Right ventricle myocardium inferior (tissue), 1 donor: Measurements from ENCODE around the gene DUOXA1. TPM values are rescaled to one million over a fixed set of nuclear protein-coding genes. Genes with fewer than 3 reads are reported as not detected.

Source experiments
- ATAC-seq: fragments of 200-7000 bp; cut with Tn5 transposase; one replicate; pipeline ENCODE4 v1.9.1; 2020; ENCODE audit warnings: mild to moderate bottlenecking, moderate library complexity
- DNase-seq: peaks from one replicate; pipeline ENCODE4 v3.0.0; 2021; ENCODE audit errors: missing footprints
- intact Hi-C: fragments of 100-400 bp; cut with DNase I; formaldehyde crosslinking; loops from one replicate; pipeline ENCODE4 v1.11.0; 2022
- long read RNA-seq: library from polyadenylated mRNA; unstranded; transcript quantifications from one replicate; pipeline ENCODE4 v2.0.0, GENCODE V29; 2021
- total RNA-seq: library from RNA; stranded (reverse); fragmentation: NEBNext Ultra II Directional; extraction: Animal tissue kit (Norgen Biotek cat#: 25700); gene quantifications from one replicate; pipeline ENCODE4 v1.2.1, GENCODE V29; 2021
- donor health status: DM: no; HTN: yes; CAD: no; lungs with severe emphysema.

DUOXA1 gene, protein sequence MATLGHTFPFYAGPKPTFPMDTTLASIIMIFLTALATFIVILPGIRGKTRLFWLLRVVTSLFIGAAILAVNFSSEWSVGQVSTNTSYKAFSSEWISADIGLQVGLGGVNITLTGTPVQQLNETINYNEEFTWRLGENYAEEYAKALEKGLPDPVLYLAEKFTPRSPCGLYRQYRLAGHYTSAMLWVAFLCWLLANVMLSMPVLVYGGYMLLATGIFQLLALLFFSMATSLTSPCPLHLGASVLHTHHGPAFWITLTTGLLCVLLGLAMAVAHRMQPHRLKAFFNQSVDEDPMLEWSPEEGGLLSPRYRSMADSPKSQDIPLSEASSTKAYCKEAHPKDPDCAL
- 0.68 TPM for total RNA-seq
- long read RNA-seq: 0 reads

DNA sequence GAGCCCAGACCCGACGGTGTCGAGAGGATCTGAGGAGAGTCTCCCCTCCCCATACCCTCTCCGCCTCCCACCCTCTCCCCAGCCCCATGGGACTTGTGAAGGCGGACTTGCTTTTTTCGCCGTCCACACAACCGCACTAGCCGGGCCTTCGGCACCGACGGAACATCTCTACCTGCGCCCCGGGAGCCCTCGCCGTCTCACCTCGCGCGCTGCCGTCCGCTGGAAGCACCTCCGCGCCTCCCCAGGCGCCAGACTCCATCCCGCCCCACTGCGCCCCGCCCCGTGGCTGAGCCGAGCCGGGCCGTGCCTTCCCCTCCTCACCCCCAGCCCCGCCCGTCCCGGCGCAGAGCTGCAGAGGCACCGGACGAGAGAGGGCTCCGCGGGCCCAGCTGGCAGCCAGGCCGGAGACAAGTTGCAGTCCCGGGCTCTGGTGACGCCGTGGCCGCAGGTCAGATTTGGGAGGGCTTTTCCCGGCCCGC lies at the start of gene DUOXA1, which contains the start of gene DUOX1:
Gene DUOXA1 (minus strand): TSS at position 229 of the 479 bp plus-strand sequence. CDS start 6,865 bp downstream, outside the sequence.
Gene DUOX1 (plus strand): TSS at position 344 of the 479 bp plus-strand sequence. CDS start 1,973 bp downstream, outside the sequence.
- peak; percentile 67 for DNase-seq
- peak; percentile 87 for ATAC-seq
- intact Hi-C loops: no loop called here

DNA sequence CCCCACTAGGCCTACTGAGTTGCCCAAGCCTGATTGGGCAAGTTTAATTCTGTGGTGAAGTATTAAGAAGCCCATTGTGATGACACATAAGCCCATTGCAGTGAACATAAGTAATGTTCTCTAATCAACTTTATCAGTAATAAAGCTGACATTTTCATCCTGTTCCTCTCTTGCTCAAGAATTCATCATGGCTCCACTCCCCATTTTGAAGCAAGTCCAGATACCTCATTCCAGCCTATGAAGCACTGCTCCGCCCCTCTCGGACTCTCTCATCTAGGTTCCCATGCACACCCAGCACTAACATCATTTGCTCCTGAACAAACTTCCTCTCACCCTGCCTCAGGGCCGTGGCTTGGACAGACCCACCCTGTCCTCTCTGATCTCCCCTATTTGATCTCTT lies 47.6 kb upstream of the DUOXA1 start:
- intact Hi-C loops: no loop called here
- DNase-seq (no peak), ATAC-seq (no peak)

DNA sequence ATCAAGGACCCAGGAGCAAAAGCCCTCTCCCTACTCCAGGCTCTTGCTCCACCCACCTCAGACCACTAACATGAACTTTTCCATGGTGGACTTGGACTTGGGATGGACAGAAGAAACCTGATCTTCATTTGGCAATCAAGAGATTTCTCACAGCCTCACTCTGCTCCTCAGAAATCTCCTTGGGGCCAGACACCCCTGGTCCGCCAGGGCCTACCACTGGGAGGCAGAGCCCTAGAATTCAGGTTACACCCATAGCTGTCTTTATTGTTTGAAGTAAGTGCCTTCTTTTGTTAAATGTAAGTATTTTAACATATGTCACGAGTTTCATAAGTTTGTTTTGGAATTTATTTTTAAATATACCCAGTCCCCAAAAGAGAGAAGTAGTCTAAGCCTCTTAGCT lies 44.9 kb upstream of the DUOXA1 start:
- no peak for ATAC-seq
- no peak for DNase-seq
- intact Hi-C loops: no loop called here

DNA sequence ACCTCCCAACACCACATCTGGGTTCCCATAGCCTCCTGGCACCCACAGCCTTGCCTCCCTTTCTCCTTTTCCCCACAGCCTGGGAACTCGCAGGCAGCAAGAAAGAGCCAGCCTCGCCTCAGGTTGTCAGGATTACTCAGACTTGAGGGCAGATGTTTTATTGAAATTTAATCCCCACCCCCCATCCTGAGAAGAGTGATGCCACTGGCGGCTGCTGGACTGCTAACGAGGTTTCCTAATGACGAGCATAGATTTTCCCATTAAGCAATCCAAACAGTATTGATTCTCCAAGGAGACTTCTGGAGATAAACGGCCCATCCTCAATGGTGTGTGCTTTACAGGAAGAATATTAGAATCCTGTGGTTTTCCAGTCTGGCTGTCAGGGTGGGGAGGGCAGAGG lies 44.4 kb upstream of the DUOXA1 start:
- intact Hi-C loops: no loop called here
- DNase-seq: no peak
- ATAC-seq: no peak

DNA sequence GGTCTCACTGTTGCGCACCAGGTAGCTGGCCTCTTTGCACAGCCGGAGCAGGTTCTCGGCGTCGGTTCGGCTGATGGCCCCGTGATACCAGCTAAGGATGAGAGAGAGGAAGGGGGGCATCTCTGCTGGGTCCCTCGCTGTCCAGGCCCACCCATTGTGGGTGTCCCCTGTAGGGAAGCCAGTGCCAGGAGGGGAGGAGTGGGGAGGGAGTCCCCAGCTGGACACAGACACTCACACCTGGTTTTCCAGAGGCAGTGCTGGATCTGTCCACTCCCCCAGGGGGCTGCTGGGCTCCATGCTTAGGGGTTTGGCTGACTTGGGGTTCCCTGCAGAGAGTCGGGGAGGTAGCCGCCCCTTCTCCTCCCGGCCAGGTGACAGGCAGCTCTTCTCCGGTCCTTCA lies 42.2 kb upstream of the DUOXA1 start:
- ATAC-seq (no peak), DNase-seq (no peak)
- intact Hi-C loops: no loop called here

DNA sequence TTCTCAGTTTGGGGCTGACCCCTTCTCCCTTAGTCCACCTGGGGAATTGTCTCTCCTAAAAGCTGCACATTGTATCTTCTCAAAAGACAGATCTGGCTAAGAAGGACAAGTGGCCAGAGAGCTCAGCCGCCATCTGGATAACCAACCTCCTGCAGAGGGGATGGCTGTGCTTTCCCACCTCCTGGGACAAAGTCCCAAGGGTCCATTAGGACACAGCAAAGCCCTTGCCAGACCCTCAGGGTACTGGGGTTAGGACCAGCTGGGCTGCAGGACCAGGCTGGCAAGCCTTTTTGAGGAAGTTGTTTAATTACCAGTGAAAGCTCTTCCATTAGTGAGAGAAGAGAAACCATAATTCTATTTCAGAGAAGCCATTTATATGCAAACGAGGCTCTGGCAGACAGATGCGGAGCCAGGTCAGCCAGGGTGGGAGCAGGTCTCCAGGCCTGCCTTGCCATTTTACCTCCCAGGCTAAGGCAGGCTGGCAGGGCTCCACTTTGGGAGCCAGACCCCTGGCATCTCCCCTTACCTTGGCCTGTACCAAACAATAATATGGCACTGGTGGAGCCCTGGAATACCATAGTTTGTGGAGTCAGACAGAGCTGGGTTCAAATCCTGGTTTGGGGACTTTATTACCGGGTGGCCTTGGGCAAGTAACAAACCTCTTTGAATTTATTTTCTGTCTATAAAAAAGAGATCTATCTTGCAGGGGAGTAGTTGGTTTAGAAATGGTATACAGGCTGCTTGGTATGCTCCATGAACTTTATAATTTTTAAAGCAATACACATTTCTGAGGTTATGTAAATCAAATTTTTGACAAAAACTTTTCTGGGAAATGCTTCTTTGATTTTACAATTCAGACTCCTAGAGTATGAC lies 40.2 kb upstream of the DUOXA1 start:
- DNase-seq (peak; percentile 22), ATAC-seq (no peak)
- intact Hi-C loops: loop anchor here (10.0 kb wide), 1 partner anchor 285 kb away; no protein-coding TSS in a partner anchor

DNA sequence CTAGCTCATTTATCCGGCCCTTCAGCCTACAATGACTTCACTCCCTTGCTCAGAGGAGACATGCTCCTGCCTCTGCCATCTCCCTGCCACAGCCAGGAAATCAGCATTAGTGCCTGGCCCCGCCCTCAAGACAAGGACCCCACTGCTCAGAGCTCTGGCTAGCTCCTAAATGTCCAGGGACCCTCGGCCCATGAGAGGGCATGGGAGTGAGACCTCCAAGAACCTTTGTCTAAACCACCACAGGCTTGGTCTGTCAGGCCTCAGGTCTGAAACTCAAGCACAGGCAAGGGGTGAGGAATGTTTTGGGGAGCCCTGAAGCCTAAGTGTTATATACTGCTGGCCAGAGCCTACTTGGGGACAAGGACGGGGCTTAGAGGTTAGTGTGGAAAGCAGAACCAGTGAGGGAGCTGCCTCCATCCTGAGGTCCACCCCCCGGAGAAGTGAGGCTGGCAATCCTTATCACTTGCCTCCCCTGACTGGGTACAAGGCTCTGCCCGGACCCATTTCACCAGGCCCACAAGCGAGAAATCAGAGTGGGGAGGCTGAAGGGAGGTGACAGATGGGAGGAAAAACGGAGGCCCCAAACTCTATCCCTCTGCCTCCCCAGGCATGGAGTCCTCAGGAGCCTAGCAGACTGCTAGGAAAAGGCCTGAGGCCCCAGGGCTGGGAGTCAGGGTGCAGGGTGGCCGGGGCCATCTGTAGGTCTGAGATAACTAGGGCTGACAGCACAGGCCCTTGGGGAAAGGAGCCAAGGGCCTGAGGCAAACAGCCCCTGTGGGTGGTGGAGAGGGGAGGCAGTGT lies 39.3 kb upstream of the DUOXA1 start:
- DNase-seq: no peak
- ATAC-seq: no peak
- intact Hi-C loops: loop anchor here (10.0 kb wide), 1 partner anchor 286 kb away; no protein-coding TSS in a partner anchor

DNA sequence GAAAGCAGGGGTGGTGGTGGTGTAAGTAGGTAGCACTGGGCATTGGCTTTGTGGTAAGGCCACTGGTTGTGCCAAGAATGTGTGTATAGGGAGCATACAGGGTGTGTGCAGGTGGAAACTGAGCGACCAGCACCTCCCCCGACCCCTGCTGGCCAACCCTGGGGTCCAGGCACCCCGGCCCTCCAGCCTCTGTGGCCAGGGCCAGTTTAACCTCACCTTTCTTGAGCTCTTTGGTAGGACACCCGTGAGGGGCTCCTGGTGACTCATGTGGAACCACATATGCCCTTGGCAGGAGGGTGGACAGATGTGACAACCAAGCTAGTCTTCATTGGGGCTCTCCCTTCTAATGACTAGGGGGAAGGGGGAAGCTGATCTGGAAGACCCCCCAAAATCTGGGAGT lies 38.6 kb upstream of the DUOXA1 start:
- intact Hi-C loops: loop anchor here (10.0 kb wide), 1 partner anchor 287 kb away; no protein-coding TSS in a partner anchor

DNA sequence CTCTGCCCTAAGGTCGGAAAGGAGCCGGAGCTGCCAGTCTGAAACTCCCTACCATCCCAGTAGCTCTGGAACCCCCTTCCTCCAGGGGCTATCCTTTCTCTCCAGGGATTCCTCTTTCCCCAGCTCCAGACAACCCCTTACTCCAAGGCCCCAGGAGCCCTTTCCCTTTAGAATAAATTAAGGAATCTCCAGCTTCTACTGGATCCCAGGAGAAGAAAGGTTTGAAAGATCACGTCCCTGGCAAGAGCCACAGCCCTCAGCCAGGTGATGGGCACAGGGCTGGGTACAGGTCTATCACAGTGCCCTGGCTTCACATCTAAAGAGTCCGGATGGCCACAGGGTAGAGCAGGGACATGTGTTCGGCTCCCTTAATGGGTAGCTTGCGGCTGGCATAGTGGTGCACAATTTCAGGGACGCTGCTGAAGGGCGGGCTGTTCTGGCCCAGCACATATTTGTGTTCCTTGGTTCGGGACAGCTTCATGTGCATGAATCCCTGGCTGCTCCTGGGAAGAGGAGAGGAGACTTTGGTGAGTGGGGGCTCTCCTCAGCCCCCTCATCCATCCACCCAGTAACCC lies 38.0 kb upstream of the DUOXA1 start:
- ATAC-seq (no peak), DNase-seq (no peak)
- intact Hi-C loops: loop anchor here (1.0 to 10.0 kb wide), 3 partner anchors 31 to 287 kb away; a partner anchor contains a TSS

More for the DNA sequence above, 38.6 kb upstream of the DUOXA1 start:
- ATAC-seq: no peak
- no peak for DNase-seq

DNA sequence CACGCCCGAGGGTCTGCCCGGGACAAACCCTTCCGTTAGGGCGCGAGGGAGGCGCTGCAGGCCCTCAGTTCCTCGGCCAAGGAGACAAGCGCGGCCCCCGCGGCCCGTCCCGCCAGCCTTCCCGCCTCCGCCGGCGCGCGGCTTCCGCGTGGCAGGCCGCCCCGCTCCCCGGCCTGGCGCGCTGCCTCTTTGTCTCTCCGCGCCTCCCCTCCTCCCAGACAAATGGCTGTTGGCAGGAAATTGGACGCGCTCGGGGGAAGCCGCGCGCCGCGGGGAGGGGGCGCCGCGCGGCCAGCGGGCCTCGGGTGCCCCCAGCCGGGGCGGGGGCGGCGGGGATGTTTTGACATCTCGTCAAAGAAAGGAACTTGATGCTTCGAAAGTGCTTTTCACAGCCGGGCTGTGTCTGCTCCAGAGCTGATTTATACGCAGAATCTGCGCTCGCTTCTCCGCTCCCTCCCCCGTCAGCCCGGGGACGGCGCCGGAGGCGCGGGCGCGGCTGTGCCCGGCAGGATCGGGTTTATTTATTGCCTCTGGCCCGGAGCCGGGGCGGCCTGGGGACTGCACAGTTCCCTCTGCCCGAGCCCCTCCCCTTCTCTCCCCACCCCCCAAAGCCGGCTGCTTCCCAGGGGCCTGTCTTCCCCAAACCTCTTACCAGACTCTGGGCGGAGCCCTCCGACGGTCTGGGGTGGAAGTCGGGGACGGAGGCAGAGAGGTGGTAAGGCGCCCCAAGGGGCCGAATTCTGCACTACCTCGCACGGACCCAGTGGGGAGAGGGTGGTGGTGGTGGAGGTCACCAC lies 37.4 kb upstream of the DUOXA1 start:
- intact Hi-C loops: loop anchor here (1.0 to 10.0 kb wide), 3 partner anchors 31 to 288 kb away; a partner anchor contains a TSS
- ATAC-seq: peak; percentile 85

DNA sequence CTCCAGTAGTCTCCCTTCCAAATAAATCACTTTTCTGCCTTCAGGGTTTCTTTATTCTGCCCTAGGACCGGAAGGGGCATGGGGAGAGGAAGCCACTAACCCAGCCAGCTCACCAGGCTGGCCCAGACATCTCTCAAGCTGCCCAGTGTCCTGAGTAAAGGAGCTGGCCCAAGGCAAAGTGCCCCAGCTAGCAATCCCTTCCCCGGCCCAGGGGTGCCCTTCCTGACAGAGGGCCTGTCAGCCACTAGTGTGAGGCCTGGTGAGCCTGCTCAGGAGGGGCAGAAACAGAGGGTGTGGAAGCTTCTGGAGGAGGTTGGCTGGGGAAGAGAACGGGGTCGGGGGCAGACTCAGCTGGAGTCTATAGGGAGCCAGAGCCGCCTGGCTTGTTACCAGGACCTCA lies 35.9 kb upstream of the DUOXA1 start:
- intact Hi-C loops: loop anchor here (10.0 kb wide), 1 partner anchor 289 kb away; no protein-coding TSS in a partner anchor
- ATAC-seq: no peak
- DNase-seq: no peak

More for the DNA sequence above, 37.4 kb upstream of the DUOXA1 start:
- DNase-seq: peak; percentile 95

DNA sequence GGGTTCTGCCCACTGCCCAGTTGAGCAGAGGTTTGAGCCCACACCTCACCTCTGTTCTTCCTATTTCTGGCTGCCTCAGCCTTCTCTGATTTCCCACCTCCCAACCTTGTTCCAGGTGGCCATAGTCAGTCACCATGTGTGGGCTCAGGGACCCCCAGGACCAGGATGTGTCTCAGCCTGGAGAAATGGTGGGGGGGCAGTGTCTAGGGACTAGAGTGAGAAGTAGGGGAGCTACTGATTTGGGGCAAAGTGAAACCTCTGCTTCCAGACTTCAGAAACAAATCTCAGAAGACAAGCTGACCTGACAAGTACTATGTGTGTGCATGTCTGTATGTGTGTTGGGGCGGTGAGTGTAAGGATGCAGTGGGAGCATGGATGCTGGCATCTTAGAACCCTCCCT lies 35.2 kb upstream of the DUOXA1 start:
- intact Hi-C loops: loop anchor here (10.0 kb wide), 1 partner anchor 290 kb away; no protein-coding TSS in a partner anchor
- DNase-seq: no peak

DNA sequence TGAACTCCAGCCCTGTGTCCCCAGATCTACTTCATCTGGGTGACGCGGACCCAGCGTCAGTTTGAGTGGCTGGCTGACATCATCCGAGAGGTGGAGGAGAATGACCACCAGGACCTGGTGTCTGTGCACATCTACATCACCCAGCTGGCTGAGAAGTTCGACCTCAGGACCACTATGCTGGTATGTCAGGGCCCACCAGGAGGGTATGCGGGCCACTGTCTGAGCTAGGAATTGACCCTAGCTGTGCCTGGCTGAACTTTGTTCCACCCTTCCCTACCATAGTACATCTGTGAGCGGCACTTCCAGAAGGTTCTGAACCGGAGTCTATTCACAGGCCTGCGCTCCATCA lies 33.8 kb upstream of the DUOXA1 start:
- no peak for DNase-seq
- intact Hi-C loops: loop anchor here (10.0 kb wide), 1 partner anchor 291 kb away; no protein-coding TSS in a partner anchor
- ATAC-seq: no peak

More for the DNA sequence above, 35.2 kb upstream of the DUOXA1 start:
- no peak for ATAC-seq

DNA sequence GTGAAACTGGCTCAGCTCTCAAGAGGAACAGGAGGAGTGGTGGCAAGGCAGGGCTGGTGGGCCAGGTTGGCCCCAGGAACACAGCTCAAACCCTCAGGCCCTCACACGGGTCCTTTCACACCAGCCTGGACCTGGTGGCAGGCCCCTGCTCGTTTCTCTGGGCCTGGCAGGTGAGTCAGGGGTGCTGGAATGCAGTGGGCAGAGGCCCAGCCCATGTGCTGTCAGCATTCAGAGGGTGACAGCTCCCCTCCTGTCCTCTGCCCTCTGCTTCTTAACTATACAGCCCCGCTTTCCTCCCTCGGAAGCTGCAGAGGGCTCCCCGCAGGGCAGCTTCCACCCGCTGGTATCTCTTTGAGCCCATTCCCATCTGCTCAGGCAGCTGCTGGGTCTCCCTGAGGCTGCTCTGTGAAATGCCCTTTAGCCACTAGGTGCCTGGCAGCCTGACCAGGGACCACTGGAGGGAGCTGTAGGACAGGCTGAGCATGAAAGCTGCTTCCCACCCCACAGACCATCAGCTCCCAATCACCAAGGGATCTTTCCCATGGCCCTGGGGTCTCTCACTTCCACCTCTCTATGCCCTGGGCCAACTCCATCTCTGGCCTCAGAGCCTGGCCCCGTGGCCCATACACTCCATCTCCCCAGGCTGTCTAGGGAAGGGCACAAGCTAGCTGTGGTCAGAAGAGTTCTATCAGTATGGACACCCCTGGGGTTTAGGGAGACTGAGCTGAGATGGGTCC lies 33.3 kb upstream of the DUOXA1 start:
- peak; percentile 69 for ATAC-seq
- intact Hi-C loops: loop anchor here (10.0 kb wide), 1 partner anchor 292 kb away; no protein-coding TSS in a partner anchor
- DNase-seq: peak; percentile 84

DNA sequence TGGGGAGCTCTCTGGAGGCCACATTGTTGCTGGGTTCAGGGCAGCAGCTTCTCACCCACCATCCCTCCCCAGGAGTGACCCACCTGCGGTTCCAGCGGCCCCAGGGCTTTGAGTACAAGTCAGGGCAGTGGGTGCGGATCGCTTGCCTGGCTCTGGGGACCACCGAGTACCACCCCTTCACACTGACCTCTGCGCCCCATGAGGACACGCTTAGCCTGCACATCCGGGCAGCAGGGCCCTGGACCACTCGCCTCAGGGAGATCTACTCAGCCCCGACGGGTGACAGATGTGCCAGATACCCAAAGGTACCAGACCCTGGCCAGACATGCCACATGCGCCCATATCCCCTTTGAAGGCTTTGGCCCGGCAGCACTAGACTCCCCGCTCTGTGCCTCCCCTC lies 32.0 kb upstream of the DUOXA1 start:
- ATAC-seq: no peak
- no peak for DNase-seq
- intact Hi-C loops: loop anchor here (10.0 kb wide), 1 partner anchor 293 kb away; no protein-coding TSS in a partner anchor

DNA sequence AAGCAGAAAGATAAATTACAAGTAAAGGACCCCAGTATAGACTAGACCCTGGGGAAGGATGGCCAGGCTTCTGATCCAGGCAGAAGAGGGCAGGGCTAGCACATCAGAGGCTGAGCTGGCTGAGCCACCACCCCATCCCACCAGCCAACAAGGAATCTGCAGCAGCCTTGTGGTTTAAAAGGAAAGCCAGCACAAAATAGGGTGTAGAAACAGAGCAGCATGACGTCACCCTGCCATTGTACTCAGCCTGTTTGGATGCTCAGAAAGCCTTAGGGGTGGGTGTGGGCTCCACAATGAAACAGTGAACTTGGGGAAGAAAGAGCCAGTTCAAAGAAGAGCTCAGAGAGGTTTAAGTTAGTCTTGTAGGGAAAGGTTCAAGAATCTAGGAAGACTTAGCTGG lies 28.3 kb upstream of the DUOXA1 start:
- ATAC-seq (no peak), DNase-seq (peak; percentile 25)
- intact Hi-C loops: no loop called here
